Stimulated activated naive CD8-positive, alpha-beta T cell treated with anti-CD3 and anti-CD28 coated beads, Interleukin-15, Interleukin-2, amounts not matched to agents 100 U/mL and 50 U/mL, for 24 hours (primary cell): ENCODE results near the gene NECTIN2.
"Not testable (repeated sequence)": the region's sequence is repeated elsewhere in the genome, so short reads cannot be mapped to it uniquely, and the experiment has no call there.

Experiments
- ATAC-seq: fragments of 150-1000 bp; cut with Tn5 transposase; one replicate; pipeline ENCODE4 v1.10.0; 2021
- DNase-seq: peaks from one replicate; pipeline ENCODE4 v3.0.0; 2021

Gene NECTIN2

GRCh38 chr19:44851427-44851826 is 5.3 kb downstream of the NECTIN2 start:
- ATAC-seq = no peak
- DNase-seq = no peak

- DNase-seq = no peak
- no peak for ATAC-seq
Observed at GRCh38 chr19:44855606-44856005, 9.5 kb downstream of the NECTIN2 start.

GRCh38 chr19:44856421-44857083 is 10.5 kb downstream of the NECTIN2 start:
- ATAC-seq (no peak), DNase-seq (no peak)

- no peak for DNase-seq
- ATAC-seq = no peak
Observed at GRCh38 chr19:44857837-44858236, 11.7 kb downstream of the NECTIN2 start.

GRCh38 chr19:44861576-44861975 is 15.5 kb downstream of the NECTIN2 start:
- not testable (repeated sequence) for DNase-seq, ATAC-seq

- no peak for DNase-seq
- ATAC-seq = no peak
Observed at GRCh38 chr19:44863990-44864389, 17.9 kb downstream of the NECTIN2 start.

GRCh38 chr19:44865196-44865767 is 19.2 kb downstream of the NECTIN2 start:
- no peak for DNase-seq
- no peak for ATAC-seq

GRCh38 chr19:44866664-44867063 is 20.6 kb downstream of the NECTIN2 start:
- DNase-seq (no peak), ATAC-seq (no peak)

GRCh38 chr19:44867578-44867977 is 21.5 kb downstream of the NECTIN2 start:
- ATAC-seq = no peak
- DNase-seq = no peak

- ATAC-seq (no peak), DNase-seq (no peak)
Observed at GRCh38 chr19:44869733-44870470, 23.8 kb downstream of the NECTIN2 start.

GRCh38 chr19:44871809-44872208 is 25.7 kb downstream of the NECTIN2 start:
- ATAC-seq (no peak), DNase-seq (no peak)

- ATAC-seq (no peak), DNase-seq (no peak)
Observed at GRCh38 chr19:44872661-44873060, 26.6 kb downstream of the NECTIN2 start.

GRCh38 chr19:44874317-44874716 is 28.2 kb downstream of the NECTIN2 start:
- DNase-seq = no peak
- ATAC-seq = no peak

GRCh38 chr19:44875666-44876451 is 29.8 kb downstream of the NECTIN2 start:
- ATAC-seq (no peak), DNase-seq (no peak)

- DNase-seq (no peak), ATAC-seq (no peak)
Observed at GRCh38 chr19:44876930-44877535, 30.9 kb downstream of the NECTIN2 start.

- DNase-seq = no peak
- no peak for ATAC-seq
Observed at GRCh38 chr19:44878120-44878865, 32.2 kb downstream of the NECTIN2 start.

GRCh38 chr19:44879309-44880065 is 33.4 kb downstream of the NECTIN2 start:
- ATAC-seq (no peak), DNase-seq (no peak)

GRCh38 chr19:44882063-44882462 is 36.0 kb downstream of the NECTIN2 start:
- no peak for DNase-seq

GRCh38 chr19:44882619-44883397 is 36.7 kb downstream of the NECTIN2 start:
- ATAC-seq, DNase-seq: not testable (repeated sequence)

More at GRCh38 chr19:44882063-44882462, 36.0 kb downstream of the NECTIN2 start:
- no peak for ATAC-seq

GRCh38 chr19:44883922-44884321 is 37.8 kb downstream of the NECTIN2 start:
- DNase-seq (no peak), ATAC-seq (no peak)
